HG03571 (cell line): ENCODE data around the gene TMEM263.
"Not testable (repeated sequence)": the region's sequence is repeated elsewhere in the genome, so short reads cannot be mapped to it uniquely, and the experiment has no call there.

Experiments used
- ATAC-seq: cut with Tn5 transposase; IDR thresholded peaks from one replicate; pipeline ENCODE4 v1.9.1; 2021; ENCODE audit not compliant: unreplicated experiment

Gene TMEM263

DNA sequence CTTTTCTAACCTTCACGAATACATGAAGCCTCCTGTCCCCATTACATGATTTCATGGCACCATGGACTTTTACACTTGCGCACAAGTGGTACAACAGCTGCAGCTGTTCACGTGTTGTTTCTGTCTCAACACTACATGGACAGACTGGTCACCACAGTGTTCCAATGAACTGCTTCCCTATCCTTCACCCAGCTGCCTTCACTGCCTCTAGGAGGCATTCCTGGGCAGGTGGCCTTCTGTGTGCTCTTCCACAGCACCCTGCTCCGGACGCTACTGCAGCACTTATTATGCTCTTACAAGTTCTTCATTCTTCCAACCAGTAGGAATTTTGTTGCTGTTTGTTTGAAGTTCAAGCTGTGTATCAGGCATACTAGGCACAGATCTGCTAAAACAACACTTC is 29.8 kb downstream of the TMEM263 start:
- no peak for ATAC-seq

DNA sequence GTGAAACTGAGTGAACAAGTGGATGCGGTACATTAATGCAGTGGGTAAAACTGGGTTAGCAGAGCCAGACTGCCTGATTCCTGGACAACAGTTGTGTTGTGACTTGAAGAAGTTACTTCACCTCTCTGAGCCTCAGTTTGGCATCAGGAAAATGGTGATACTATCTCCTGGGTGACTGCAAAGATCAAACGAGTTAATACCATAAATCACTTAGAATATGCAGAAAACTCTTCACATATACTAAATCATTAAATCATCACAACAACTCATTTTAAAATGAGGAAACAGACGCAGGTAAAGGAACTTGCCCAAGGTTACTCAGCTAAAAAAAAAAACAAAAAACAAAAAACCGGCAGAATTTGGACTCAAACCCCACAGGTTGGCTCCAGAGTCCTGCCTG is 30.4 kb downstream of the TMEM263 start:
- no peak for ATAC-seq

DNA sequence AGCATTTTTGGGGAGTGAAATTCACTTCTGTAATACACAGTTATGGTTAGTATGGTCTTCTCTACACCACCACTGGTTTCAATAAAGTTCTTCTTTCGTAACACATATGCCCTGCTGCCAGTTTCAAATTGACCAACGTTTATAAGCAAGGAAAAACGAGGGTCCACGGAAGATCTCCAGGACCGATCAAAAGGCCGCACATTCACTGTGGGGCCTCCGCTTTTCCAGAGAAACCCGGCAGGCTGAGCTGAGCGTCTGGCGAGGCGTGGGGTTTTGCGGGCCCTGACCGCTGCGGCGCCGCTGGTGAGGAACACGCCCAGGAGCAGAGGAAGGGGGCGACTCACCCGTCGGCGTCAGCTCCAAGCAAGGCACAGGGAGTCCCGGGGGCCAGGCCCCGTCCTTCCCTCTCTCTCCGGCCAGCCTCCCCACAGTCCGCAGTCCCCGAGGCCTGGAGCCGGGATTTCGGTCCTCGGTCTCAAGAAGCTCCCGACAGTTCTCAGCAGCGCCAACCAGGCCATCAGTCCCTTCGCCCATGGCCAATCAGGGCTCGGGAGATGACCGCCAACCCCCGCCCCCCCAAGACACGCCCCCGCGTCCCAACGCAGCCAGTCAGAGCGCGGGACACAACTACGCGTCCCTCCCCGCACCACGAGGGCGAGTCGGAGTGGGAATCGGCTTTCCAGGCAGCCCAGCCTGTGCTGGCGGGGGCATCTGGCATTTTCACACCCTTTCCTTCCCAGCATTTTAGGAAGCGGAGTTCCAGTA is 31.1 kb downstream of the TMEM263 start, which contains the start of gene MTERF2:
MTERF2 (minus strand) TSS at position 522 of the 765 bp plus-strand sequence. CDS start 8,432 bp downstream, outside the sequence.
- ATAC-seq: peak; percentile 94

DNA sequence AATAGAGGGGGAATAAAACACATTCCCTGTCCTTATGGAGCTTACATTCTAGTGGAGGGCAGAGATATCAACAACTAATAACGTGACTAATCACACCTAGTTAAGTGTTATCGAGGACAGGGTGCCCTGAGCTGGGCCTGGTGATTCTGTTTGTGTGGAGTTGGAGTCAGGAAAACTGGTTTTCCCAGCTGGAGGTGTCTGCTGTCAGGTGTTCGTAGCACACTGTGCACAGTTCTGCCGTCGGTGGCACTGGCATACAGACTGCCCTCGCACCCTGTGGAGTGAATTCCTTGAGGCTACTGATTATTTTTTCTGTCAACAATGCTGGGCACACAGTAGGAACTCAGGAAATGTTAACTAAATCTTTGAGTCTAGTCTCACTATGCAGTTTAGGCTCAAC is 32.1 kb downstream of the TMEM263 start:
- no peak for ATAC-seq

DNA sequence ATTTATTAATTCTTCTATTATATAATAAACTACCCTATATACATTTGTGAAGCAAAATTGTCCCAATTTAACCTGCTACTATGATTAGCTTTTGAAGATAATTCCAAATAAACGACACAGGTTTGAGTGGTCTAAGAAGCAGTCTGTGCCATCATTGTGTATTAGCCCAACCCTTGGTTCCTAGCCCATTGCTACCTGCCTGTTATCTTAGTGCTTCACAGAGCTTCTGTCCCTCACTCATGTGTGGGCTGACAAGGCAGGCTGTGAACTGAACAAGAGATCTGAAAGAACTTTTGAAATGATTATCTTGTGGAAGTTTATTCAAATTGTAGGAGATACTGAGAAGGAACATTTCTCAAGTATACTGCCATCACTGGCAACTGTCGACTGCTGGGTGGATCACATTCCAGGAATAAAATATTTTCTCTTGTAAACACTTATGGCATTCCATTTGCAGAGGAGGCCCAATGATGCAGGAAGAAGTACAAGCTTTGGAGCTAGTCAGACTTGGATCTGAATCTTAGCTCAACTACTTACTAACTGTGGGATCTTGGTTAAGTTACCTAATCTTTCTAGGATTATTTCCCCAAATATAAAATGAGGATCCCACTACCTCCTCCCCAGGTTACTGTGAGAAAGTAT is 39.0 kb downstream of the TMEM263 start:
- ATAC-seq: no peak

DNA sequence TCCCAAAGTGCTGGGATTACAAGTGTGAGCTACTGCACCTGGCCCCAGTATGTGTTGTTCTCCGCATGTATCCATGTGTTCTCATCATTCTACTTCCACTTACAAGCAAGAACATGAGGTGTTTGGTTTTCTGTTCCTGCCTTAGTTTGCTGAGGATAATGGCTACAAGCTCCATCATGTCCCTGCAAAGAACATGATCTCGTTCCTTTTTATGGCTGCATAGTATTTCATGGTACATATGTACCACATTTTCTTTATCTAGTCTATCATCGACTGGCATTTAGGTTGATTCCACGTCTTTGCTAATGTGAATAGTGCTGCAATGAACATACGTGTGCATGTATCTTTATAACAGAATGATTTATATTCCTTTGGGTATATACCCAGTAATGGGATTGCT is 40.4 kb downstream of the TMEM263 start:
- not testable (repeated sequence) for ATAC-seq

DNA sequence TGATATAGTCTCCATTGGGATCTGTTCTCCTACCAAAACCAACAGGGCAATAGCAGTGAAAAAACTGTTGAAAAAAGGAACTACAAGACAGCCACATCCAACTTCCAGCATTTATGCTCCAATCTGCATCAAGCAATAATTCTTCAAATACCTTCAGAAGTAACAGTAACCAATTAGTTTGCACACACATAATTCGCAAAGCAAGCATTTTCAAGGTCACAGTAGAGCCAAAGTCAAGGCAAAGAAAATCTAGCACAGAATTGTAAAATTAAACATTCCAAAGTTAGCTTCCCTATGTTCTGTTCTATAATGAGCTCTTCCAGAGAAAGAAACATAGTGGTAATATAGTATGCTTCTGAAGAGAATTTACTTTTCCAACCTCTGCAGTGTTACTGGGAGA is 42.2 kb downstream of the TMEM263 start:
- no peak for ATAC-seq

DNA sequence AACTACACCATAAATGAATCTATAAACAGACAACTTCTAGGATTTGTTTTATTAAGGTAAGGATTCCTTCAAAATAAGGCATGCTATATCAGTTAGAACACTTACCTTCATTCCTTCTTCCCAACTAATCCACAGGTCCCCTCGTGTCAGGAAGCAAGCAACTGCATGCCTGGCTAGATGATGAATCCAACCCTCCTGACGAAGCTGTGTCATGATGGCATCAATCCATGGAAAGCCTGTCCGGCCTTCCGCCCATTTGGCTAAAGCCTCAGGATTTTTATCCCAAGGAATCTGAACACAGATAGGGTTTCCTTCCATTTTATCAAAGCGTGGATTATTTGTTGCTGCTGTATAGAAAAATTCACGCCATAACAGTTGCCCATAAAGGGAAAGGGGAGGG is 43.7 kb downstream of the TMEM263 start:
- no peak for ATAC-seq

DNA sequence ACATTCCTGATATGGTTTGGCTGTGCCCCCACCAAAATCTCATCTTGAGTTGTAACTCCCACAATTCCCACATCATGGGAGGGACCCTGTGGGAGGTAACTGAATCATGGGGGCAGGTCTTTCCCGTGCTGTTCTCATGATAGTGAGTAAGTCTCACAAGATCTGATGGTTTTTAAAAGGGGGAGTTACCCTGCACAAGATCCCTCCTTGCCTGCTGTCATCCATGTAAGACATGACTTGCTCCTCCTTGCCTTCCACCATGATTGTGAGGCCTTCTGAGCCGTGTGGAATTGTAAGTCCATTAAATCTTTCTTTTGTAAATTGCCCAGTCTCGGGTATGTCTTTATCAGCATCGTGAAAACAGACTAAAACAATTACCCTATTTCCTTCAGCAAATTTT is 47.0 kb downstream of the TMEM263 start:
- not testable (repeated sequence) for ATAC-seq

DNA sequence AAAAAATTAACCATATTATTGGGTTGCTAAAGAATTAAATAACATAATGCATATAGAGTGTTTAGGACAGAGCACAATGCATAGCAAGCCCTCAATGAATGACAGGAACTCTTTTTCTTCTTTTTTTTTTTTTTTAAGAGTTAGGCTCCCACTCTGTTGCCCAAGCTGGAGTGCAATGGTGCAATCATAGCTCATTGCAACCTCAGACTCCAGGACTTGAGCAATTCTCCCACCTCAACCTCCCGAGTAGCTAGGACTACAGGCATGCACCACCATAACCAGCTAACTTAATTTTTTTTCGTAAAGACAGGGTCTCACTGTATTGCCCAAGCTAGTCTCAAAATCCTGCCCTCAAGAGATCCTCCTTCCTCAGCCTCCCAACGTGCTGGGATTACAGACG is 51.7 kb downstream of the TMEM263 start:
- no peak for ATAC-seq

DNA sequence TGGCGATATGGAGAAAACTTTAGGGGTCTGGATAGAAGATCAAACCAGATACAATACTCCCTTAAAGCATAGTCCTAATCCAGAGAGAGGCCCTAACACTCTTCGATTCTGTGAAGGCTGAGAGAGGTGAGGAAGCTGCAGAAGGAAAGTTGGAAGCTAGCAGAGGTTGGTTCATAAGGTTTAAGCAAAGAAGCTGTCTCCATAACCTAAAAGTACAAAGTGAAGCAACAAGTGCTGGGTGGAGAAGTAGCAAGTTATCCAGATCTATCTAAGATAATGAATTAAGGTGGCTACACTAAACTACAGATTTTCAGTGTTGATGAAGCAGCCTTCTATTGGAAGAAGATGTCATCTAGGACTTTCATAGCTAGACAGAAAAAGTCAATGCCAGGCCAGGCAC is 55.8 kb downstream of the TMEM263 start:
- no peak for ATAC-seq

DNA sequence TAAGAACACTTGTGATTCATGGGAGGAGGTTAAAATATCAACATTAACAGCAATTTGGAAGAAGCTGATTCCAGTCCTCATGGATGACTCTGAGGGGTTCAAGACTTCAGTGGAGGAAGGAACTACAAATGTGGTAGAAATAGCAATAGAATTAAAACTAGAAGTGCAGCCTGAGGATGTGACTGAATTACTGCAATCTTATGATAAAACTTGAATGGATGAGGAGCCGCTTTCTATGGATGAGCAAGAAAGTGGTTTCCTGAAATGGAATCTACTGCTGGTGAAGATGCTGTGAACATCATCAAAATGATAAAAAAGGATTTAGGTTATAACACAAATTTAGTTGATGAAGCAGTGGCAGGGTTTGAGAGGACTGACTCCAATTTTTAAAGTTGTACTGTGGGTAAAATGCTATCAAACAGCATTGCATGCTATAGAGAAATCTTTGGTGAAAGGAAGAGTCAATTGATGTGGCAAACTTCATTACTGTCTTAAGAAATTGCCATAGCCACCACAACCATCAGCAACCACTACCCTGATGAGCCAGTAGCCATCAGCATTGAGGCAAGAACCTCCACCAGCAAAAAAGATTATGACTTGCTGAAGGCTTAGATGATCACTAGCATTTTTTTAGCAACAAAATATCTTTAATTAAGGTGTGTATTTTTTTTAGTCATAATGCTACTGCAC is 57.2 kb downstream of the TMEM263 start:
- no peak for ATAC-seq

DNA sequence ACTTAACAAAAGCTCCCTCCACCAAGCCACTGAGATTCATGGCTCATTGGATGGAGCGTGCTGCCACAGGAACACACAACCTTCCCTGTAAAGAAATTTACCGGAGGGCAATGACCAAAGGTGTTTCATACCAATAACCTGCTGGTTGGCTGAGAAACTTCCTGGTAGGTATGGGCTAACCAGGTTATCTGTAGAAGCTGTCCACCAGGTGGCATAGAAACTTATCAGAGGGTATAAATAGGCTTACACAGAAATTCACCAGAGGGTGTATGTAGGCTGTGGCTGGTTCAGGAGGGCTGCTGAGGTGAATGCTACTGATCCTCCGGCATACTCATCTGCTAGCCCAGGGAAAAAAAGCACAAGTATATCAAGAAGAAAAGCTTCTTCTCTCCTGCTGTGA is 58.3 kb downstream of the TMEM263 start:
- ATAC-seq: no peak

DNA sequence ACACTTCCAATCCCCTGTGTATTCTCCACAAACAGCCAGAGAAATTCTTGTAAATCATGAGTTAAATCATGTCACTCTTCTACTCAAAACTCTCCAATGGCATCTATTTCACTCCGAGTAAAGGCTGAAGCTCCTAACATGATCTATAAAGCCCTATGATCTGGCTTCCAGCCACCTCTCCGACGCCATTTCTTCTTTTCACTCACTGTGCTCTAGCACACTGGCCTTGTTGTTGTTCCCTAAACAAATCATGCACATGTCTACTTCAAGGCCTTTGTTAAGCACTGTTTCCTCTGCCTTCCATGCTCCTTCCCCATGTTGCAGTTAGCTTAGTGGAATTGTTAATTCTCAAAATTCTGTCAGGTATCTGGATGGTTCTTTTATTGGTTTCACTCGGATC is 61.3 kb downstream of the TMEM263 start:
- ATAC-seq: no peak

DNA sequence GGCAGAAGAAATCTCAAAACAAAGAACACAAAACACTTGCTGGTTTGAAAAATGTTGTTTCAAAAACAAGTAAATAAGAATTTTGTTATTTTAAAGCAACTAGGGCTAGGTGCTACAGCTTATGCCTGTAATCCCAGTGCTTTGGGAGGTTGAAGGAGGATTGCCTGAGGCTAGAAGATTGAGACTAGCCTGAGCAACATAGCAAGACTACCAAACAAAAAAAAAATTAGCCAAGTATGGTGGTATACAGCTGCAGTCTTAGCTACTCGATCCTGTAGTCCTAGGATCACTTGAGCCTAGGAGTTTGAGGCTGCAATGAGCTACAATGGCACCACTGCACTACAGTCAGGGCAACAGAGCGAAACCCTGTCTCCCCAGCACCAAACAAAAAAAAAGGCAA is 63.8 kb downstream of the TMEM263 start:
- ATAC-seq: no peak
